Measurements from ENCODE around the gene MFN2.

GRCh38 chr1:12056331-12056841, 76.1 kb downstream of the MFN2 start:
- TF ChIP-seq CTCF (IDR thresholded peaks at IDR 0.05) (no peak), EP300 (IDR thresholded peaks at IDR 0.05) (no peak)
